ENCODE measurements around the gene STX16. TPM values are rescaled to one million over a fixed set of nuclear protein-coding genes. Genes with fewer than 3 reads are reported as not detected.

The STX16 gene, protein sequence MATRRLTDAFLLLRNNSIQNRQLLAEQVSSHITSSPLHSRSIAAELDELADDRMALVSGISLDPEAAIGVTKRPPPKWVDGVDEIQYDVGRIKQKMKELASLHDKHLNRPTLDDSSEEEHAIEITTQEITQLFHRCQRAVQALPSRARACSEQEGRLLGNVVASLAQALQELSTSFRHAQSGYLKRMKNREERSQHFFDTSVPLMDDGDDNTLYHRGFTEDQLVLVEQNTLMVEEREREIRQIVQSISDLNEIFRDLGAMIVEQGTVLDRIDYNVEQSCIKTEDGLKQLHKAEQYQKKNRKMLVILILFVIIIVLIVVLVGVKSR
- 10 to 100 TPM in 3 of 4 donors, 1 to 10 TPM in 1; 9.2 to 34.3 (median 20.4) TPM for total RNA-seq

- H3K9me3 ChIP-seq, result no peaks in the 10 kb centered on the region
- in situ Hi-C loops (cut with MboI; ENCODE audit: low sequenced_read_pairs in 4 of 4), result loop anchor here in 1 of 4 donors (25.0 kb wide), 1 partner anchor 1289 kb away; the partner anchor contains the start of gene RAE1
- DNase-seq, result peak; percentile 80 to 83
- peak within 1 kb of the TSS; percentile 85 to 98 (median 97) for H3K27ac ChIP-seq
- H3K27me3 ChIP-seq, result no peaks in the 10 kb centered on the region
- H3K4me3 ChIP-seq, result peak within 1 kb of the TSS; percentile 90 to 99 (median 98)
- peak; percentile 85 to 91 for ATAC-seq
- TF ChIP-seq CTCF (IDR thresholded peaks at IDR 0.05 in 4 of 5, conservative IDR thresholded peaks at IDR 0.05 in 1 of 5) (peak; percentile 57 to 71 (median 59)), POLR2A (IDR thresholded peaks at IDR 0.05) (peak; percentile 49 to 64)
- intact Hi-C loops (cut with DNase I; ENCODE audit: low total_unique reads), result loop anchor here (1.0 to 10.0 kb wide), 6 partner anchors 41 to 414 kb away; partner anchors contain the start of genes ATP5F1E, GNAS, GNAS-AS1 and NELFCD
- H3K4me1 ChIP-seq, result peaks cover 44% of the 10 kb centered on the region in 2 donors
- H3K36me3 ChIP-seq, result no peaks in the 10 kb centered on the region
Observed at GRCh38 chr20:58650776-58651558, at the start of gene STX16. Gene STX16, plus strand, starts transcription at chr20:58651283. Its CDS starts 724 bp downstream, at chr20:58652007.

GRCh38 chr20:58602124-58602523, 49.0 kb upstream of the STX16 start:
- DNase-seq (no peak), ATAC-seq (no peak)
- Histone ChIP-seq H3K36me3 (no peaks in the 10 kb centered on the region), H3K27ac (no peak overlapping the region), H3K4me1 (peaks cover 6 to 11% of the 10 kb centered on the region in 2 donors), H3K9me3 (no peaks in the 10 kb centered on the region), H3K27me3 (peaks cover 0 to 9% (median 2%) of the 10 kb centered on the region in 3 donors), H3K4me3 (no peak overlapping the region)
- TF ChIP-seq POLR2A (IDR thresholded peaks at IDR 0.05) (no peak), CTCF (IDR thresholded peaks at IDR 0.05 in 4 of 5, conservative IDR thresholded peaks at IDR 0.05 in 1 of 5) (no peak)
- intact Hi-C loops (cut with DNase I; ENCODE audit: low total_unique reads), result no loop called here
- in situ Hi-C loops (cut with MboI; ENCODE audit: low sequenced_read_pairs in 4 of 4), result no loop called here

DNA sequence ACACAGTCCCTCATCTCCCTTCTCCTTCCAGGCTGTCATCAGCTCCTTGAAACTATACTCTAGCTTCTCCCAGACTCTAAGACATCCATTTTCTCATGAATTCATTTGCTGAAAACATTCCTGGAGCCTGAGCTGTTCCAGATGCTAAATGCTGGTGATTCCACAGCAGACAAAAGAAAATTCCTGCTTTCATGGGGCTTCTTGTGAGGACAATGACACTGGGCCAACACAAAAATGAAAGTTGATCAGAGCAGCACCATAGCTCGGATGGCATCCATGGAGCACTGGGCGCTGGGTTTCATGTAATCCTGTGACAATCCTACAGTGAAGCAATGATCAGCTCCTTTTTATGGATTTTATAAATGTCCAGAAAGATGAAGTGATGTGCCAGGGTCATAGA, 47.4 kb upstream of the STX16 start:
- no peak for DNase-seq
- Histone ChIP-seq H3K9me3 (no peaks in the 10 kb centered on the region), H3K27ac (no peak overlapping the region), H3K4me3 (no peak overlapping the region), H3K4me1 (no peaks in the 10 kb centered on the region), H3K36me3 (no peaks in the 10 kb centered on the region), H3K27me3 (peaks cover 0 to 9% (median 2%) of the 10 kb centered on the region in 3 donors)
- in situ Hi-C loops (cut with MboI; ENCODE audit: low sequenced_read_pairs in 4 of 4) (no loop called here), intact Hi-C loops (cut with DNase I; ENCODE audit: low total_unique reads) (no loop called here)
- no peak for TF ChIP-seq CTCF (IDR thresholded peaks at IDR 0.05 in 4 of 5, conservative IDR thresholded peaks at IDR 0.05 in 1 of 5)
- no peak for TF ChIP-seq POLR2A (IDR thresholded peaks at IDR 0.05)
- ATAC-seq, result no peak

- no peaks in the 10 kb centered on the region for H3K9me3 ChIP-seq
- no peak overlapping the region for H3K27ac ChIP-seq
- ATAC-seq, result no peak
- in situ Hi-C loops (cut with MboI; ENCODE audit: low sequenced_read_pairs in 4 of 4), result no loop called here
- H3K36me3 ChIP-seq, result no peaks in the 10 kb centered on the region
- no peaks in the 10 kb centered on the region for H3K4me1 ChIP-seq
- intact Hi-C loops (cut with DNase I; ENCODE audit: low total_unique reads), result no loop called here
- DNase-seq, result no peak
- H3K4me3 ChIP-seq, result no peak overlapping the region
- no peak for TF ChIP-seq POLR2A (IDR thresholded peaks at IDR 0.05)
- no peak for TF ChIP-seq CTCF (IDR thresholded peaks at IDR 0.05 in 4 of 5, conservative IDR thresholded peaks at IDR 0.05 in 1 of 5)
- H3K27me3 ChIP-seq, result peaks cover 0 to 9% (median 2%) of the 10 kb centered on the region in 3 donors
Observed at GRCh38 chr20:58604128-58604881, 46.8 kb upstream of the STX16 start.
